ENCODE results near the gene CBR1. TPM values are rescaled to one million over a fixed set of nuclear protein-coding genes. Genes with fewer than 3 reads are reported as not detected.

Gene CBR1
- total and polyA plus RNA-seq, 2 of the 8 experiments (the other 6 are each of a cell fraction or from before 2014, with no cell fraction given) = 1.8 to 207 TPM

GRCh38 chr21:36059823-36060158 is 10.0 kb upstream of the CBR1 start:
- no peak for FAIRE-seq
- H4K20me1 ChIP-seq (replicated peaks in 1 of 2; ENCODE audit: control insufficient read depth in 1 of 2, insufficient read depth in 2 of 2, low read length in 2 of 2) = peaks cover 0 to 2% of the 10 kb centered on the region in 2 experiments
- peak overlapping the region; percentile 56 for H4K5ac ChIP-seq (ENCODE audit: insufficient read length, low read depth, low read length)
- H3K9ac ChIP-seq (replicated peaks in 1 of 4; ENCODE audit: extremely low read depth in 1 of 4, low read depth in 3 of 4, low read length in 3 of 4) = peak overlapping the region; percentile 35 to 84 (median 72)
- no peak overlapping the region for H3K4ac ChIP-seq (replicated peaks; ENCODE audit: insufficient read length, low read depth, low read length)
- peak overlapping the region; percentile 72 to 90 for H3K4me2 ChIP-seq (ENCODE audit: insufficient read depth in 1 of 2, low read depth in 2 of 2, low read length in 2 of 2)
- H4K8ac ChIP-seq (ENCODE audit: extremely low read depth, insufficient read depth, low read length) = peak overlapping the region; percentile 92; the same call in 1 of the 2 replicates
- peak overlapping the region; percentile 85 for H3K27ac ChIP-seq (ENCODE audit: low read depth, low read length)
- no peak overlapping the region for H2BK20ac ChIP-seq (ENCODE audit: low read length)
- H3K79me1 ChIP-seq (ENCODE audit: low read depth, low read length) = 0 out of 2 replicates have a peak, but pooled peaks cover 4% of the 10 kb centered on the region
- CTCF ChIA-PET (ENCODE audit: partially characterized antibody) = interaction anchor here (0.9 to 2.3 kb wide), 13 partner anchors 10 to 64 kb away, joined by 3 to 11 read pairs (median 5); no protein-coding TSS in a partner anchor
- peak overlapping the region; percentile 72; the same call in 1 of the 2 replicates for H2AFZ ChIP-seq (ENCODE audit: low read length)
- peaks cover 0 to 31% of the 10 kb centered on the region in 2 experiments; a peak in 2 of 4 replicates for H3K79me2 ChIP-seq (ENCODE audit: control insufficient read depth in 1 of 2, insufficient read depth in 2 of 2, low read length in 2 of 2)
- H3K18ac ChIP-seq (ENCODE audit: extremely low read depth, low read length) = peak overlapping the region; percentile 76
- no peak overlapping the region for H2AK5ac ChIP-seq (ENCODE audit: low read depth, low read length)
- no peaks in the 10 kb centered on the region for H3K9me3 ChIP-seq (ENCODE audit: insufficient read depth in 2 of 2, low read depth in 1 of 2, low read length in 1 of 2)
- H3K23ac ChIP-seq (ENCODE audit: insufficient read length) = no peak overlapping the region
- H3K56ac ChIP-seq (replicated peaks; ENCODE audit: insufficient read length, low read depth, low read length) = peak overlapping the region; percentile 62
- H3K4me1 ChIP-seq (replicated peaks in 1 of 4; ENCODE audit: control insufficient read depth in 3 of 4, insufficient read depth in 4 of 4, low read length in 3 of 4) = peaks cover 0 to 4% (median 3%) of the 10 kb centered on the region in 4 experiments; a peak in 5 of 7 replicates
- 2% methylated on average over 34 of the region's 34 CpGs; no CpG with 5 or more reads in 1 of the 2 experiments for WGBS, 2 experiments (ENCODE audit: extremely low coverage in 1 of 2, insufficient coverage in 1 of 2, insufficient read length in 1 of 2, insufficient replicate concordance in 2 of 2, low coverage in 1 of 2, low lambda C conversion rate in 2 of 2, missing lambda C conversion rate in 1 of 2)
- POLR2A ChIA-PET (ENCODE audit: partially characterized antibody) = interaction anchor here (0.6 to 3.2 kb wide), 19 partner anchors 9 to 53 kb away, joined by 3 to 21 read pairs (median 4); partner anchors contain the start of gene CBR1
- H2BK5ac ChIP-seq (ENCODE audit: low read depth, low read length) = peak overlapping the region; percentile 95
- TF ChIP-seq MAX (IDR thresholded peaks at IDR 0.05) = peak; percentile 55; the same call in 1 of the 2 replicates
- no peak for TF ChIP-seq SP1 (IDR thresholded peaks at IDR 0.05; ENCODE audit: low read depth, low read length)
- no peaks in the 10 kb centered on the region for H3K27me3 ChIP-seq (replicated peaks in 1 of 4; ENCODE audit: control insufficient read depth in 3 of 4, extremely low read depth in 1 of 4, insufficient read depth in 3 of 4, low read length in 3 of 4)
- peak overlapping the region; percentile 99 for H2BK12ac ChIP-seq (ENCODE audit: low read depth, low read length)
- no peak overlapping the region for H2BK120ac ChIP-seq (replicated peaks; ENCODE audit: low read depth, low read length)
- peak overlapping the region; percentile 90 for H4K91ac ChIP-seq (replicated peaks; ENCODE audit: insufficient read length, low read length)
- H3K14ac ChIP-seq (ENCODE audit: insufficient read length) = no peak overlapping the region
- peak overlapping the region; percentile 36; the same call in 1 of the 2 replicates for H2BK15ac ChIP-seq (ENCODE audit: low read length)
- DNase-seq (ENCODE audit: low read depth in 1 of 2, low spot score in 2 of 2) = peak in 1 of 2 experiments; percentile 70
- peak overlapping the region; percentile 67 to 96 (median 95) for H3K4me3 ChIP-seq (ENCODE audit: extremely low read depth in 1 of 4, insufficient read depth in 2 of 4, low read depth in 3 of 4, low read length in 4 of 4)
- H3K23me2 ChIP-seq (ENCODE audit: low read depth, low read length) = peaks cover 6% of the 10 kb centered on the region
- peaks cover 19 to 33% (median 29%) of the 10 kb centered on the region in 4 experiments for H3K36me3 ChIP-seq (ENCODE audit: control insufficient read depth in 2 of 4, insufficient read depth in 4 of 4, low read length in 3 of 4)

Data from H1 (cell line).